GM20431 (cell line): ENCODE data around the gene SFT2D3.

Experiments
- in situ Hi-C: fragments of 300-500 bp; cut with MseI, MboI; formaldehyde crosslinking; loops from one replicate; pipeline ENCODE4 v1.15.0; 2020; ENCODE audit warnings: low sequenced_read_pairs; ENCODE audit not compliant: unreplicated experiment

Gene SFT2D3

GRCh38 chr2:127701193-127701650 is at the start of gene SFT2D3:
Gene SFT2D3 (plus strand): TSS chr2:127701497. CDS start chr2:127701529, 32 bp downstream.
- in situ Hi-C loops, result no loop called here

- in situ Hi-C loops, result no loop called here
These were observed 49.2 kb upstream of the SFT2D3 start for GRCh38 chr2:127651971-127652550.

GRCh38 chr2:127652786-127653357 is 48.4 kb upstream of the SFT2D3 start:
- in situ Hi-C loops, result no loop called here

- in situ Hi-C loops, result no loop called here
These were observed 47.7 kb upstream of the SFT2D3 start for GRCh38 chr2:127653421-127654083.

GRCh38 chr2:127654084-127654837 is 47.0 kb upstream of the SFT2D3 start:
- in situ Hi-C loops, result no loop called here

GRCh38 chr2:127654838-127655175 is 46.5 kb upstream of the SFT2D3 start:
- in situ Hi-C loops, result no loop called here

- in situ Hi-C loops, result no loop called here
These were observed 45.9 kb upstream of the SFT2D3 start for GRCh38 chr2:127655209-127656073.

- in situ Hi-C loops, result no loop called here
These were observed 44.6 kb upstream of the SFT2D3 start for GRCh38 chr2:127656569-127657231.

- in situ Hi-C loops, result no loop called here
These were observed 44.1 kb upstream of the SFT2D3 start for GRCh38 chr2:127657232-127657595.

- in situ Hi-C loops, result no loop called here
These were observed 43.2 kb upstream of the SFT2D3 start for GRCh38 chr2:127658146-127658545.

GRCh38 chr2:127658641-127659407 is 42.5 kb upstream of the SFT2D3 start:
- in situ Hi-C loops, result no loop called here

- in situ Hi-C loops, result no loop called here
These were observed 41.6 kb upstream of the SFT2D3 start for GRCh38 chr2:127659408-127660290.

- in situ Hi-C loops, result no loop called here
These were observed 41.1 kb upstream of the SFT2D3 start for GRCh38 chr2:127660291-127660578.

GRCh38 chr2:127661072-127661649 is 40.1 kb upstream of the SFT2D3 start:
- in situ Hi-C loops, result no loop called here

- in situ Hi-C loops, result no loop called here
These were observed 39.3 kb upstream of the SFT2D3 start for GRCh38 chr2:127661949-127662510.

GRCh38 chr2:127662937-127663565 is 38.2 kb upstream of the SFT2D3 start:
- in situ Hi-C loops, result no loop called here

GRCh38 chr2:127663566-127664064 is 37.7 kb upstream of the SFT2D3 start:
- in situ Hi-C loops, result no loop called here
